H1 (cell line): ENCODE measurements around the gene RASGEF1C. TPM values are rescaled to one million over a fixed set of nuclear protein-coding genes. Genes with fewer than 3 reads are reported as not detected.

Experiments
- CHD1 ChIP-seq: IDR thresholded peaks from 2 replicates; pipeline ENCODE4 v1.6.1; 2012; ENCODE audit warnings: low read depth, low read length, improper control_type of control experiment
- KDM4A ChIP-seq: IDR thresholded peaks from one replicate; pipeline ENCODE4 v1.7.1; 2012; ENCODE audit warnings: low read depth, mild to moderate bottlenecking, moderate library complexity, low read length, inconsistent platforms; ENCODE audit not compliant: severe bottlenecking
- polyA plus RNA-seq, 7 experiments: library from polyadenylated mRNA; depleted of rRNA in 3 of 7; stranded (reverse) in 5 of 7; unstranded in 2 of 7; fragments of >200 nt in 5 of 7; fragments of 200-250 nt in 2 of 7; gene quantifications; 1 replicate in 5 of 7; 2 replicates in 1 of 7; 4 replicates in 1 of 7; pipeline versions ENCODE4 v1.2.1 to v1.2.3, GENCODE V29; 2011 to 2013; ENCODE audit warnings: missing spikeins in 2 of 7, mixed read lengths in 2 of 7
- total RNA-seq: library from RNA; stranded (reverse); fragmentation: NEBNext Ultra II Directional; extraction: Animal tissue kit (Norgen Biotek cat#: 25700); gene quantifications from 2 replicates; pipeline ENCODE4 v1.2.1, GENCODE V29; 2021

The RASGEF1C gene
- total and polyA plus RNA-seq, 2 of the 8 experiments (the other 6 are each of a cell fraction or from before 2014, with no cell fraction given): 0.26 to 0.61 TPM

- TF ChIP-seq KDM4A: peak; percentile 90
- no peak for TF ChIP-seq CHD1
Measured at GRCh38 chr5:180070756-180071530, 138.1 kb downstream of the RASGEF1C start (continued).
